ENCODE data around the gene TMEM207. TPM values are rescaled to one million over a fixed set of nuclear protein-coding genes. Genes with fewer than 3 reads are reported as not detected.

Gene TMEM207
- total RNA-seq, 1 donor from 2014 or later: not detected

DNA sequence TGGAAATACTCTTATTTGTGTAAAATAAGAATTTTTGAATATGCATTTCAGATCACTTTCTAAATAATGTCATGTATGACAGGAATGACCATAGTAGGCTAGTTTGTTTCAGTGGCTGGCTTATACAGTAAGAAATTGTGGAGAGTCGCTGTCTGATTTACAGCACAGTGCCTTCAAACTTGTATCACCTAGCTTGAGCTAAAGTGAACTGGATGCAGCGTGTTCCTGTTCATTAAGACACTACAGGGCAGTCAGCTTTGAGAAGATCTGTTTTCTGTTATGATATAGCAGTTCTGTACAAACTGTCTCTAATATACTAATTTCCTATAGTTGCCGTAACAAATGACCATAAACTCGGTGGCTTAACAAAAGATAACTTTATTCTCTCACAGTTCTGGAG is 51.8 kb downstream of the TMEM207 start:
- DNase-seq (ENCODE audit: low spot score): no peak
- intact Hi-C loops (cut with DNase I): no loop called here

- intact Hi-C loops (cut with DNase I): no loop called here
- DNase-seq (ENCODE audit: low spot score): no peak
Observed at GRCh38 chr3:190396001-190396400, 53.7 kb downstream of the TMEM207 start.

DNA sequence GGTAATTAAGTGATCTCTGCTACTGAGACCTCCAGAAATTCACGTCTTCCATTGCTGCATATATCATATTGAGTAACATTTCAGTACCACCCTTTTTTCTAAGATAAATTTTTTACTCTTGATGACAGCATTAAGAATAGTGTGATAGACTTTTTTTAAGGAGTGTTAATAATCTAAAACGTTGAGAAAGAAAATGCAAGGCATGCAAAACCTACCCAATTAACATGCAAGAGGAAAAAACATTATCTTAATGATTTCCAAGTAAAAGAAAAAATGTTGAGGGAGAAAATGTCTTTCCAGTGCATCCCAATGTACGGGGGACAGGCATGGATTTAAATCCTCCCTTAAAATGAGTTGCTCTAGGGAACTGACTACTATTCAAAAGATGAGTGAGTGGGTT is 61.0 kb downstream of the TMEM207 start:
- intact Hi-C loops (cut with DNase I): no loop called here
- DNase-seq (ENCODE audit: low spot score): no peak

- intact Hi-C loops (cut with DNase I): no loop called here
- no peak for DNase-seq (ENCODE audit: low spot score)
Observed at GRCh38 chr3:190387578-190388213, 62.0 kb downstream of the TMEM207 start, which contains the start of gene CLDN16. CLDN16 (plus strand) TSS chr3:190388163; CDS start chr3:190388330, 167 bp downstream.

DNA sequence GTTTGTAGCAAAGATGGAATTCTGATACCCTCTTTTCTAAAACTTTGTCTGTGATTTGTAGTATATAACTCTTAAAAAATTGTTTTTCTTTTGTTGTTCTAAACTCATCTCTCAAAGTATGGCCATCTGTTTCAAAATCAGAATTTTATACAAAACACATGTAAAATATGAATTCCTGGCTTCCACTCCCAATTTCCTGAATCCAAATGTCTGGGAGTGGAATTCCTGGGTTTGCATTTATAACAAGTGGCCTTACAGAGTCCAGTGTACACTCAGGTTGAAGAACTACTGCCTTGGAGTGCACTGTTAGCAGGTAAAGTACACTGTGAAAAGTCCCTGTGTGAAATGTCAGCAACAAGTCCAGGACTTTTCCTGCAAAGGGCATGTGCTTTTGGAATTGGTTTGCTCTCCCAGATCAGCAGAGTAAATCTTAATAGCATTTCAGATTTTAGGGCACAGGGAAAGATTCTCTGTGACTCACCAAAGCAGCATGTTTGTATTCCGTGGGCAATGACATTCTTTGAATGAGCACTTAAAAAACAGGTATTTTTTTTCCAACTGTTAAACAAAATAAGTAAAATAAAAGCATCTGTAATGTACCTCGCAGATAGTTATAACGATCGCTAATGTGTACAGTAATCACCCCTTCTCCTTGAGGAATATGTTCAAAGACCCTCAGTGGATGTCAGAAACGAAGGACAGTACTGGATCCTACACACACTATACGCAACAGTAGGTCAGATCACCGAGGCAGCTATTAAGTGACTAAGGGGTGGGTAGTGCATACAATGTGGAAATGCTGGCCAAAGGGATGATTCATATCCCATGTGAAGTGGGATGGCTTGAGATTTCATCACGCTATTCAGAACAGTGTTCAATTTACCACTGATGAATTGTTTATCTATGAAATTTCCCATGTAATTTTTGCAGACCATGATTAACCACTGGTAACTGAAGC is 63.7 kb downstream of the TMEM207 start:
- no peak for DNase-seq (ENCODE audit: low spot score)
- intact Hi-C loops (cut with DNase I): no loop called here

DNA sequence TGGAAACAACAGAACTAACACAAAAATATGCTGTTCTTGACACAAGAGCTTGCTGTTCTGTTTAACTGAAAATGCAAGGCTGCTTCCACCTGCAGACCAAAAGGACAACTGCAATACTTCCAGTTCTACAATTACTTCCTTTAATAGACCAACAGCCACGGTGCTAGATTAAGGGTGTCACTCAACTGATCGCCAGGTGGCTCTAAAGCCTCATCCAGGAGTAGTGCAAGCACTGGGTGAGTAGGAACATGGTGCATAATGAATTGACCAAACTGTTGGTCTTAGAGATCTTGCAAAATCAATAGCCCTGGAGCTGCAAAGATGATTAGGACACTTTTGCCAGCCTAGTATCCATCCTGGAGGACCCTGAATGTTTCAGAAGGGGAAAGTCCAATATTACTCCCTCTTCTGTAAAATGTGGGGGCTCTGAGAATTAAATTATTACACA is 65.4 kb downstream of the TMEM207 start:
- intact Hi-C loops (cut with DNase I): loop anchor here (5.0 kb wide), 1 partner anchor 57 kb away; no protein-coding TSS in a partner anchor
- DNase-seq (ENCODE audit: low spot score): no peak

DNA sequence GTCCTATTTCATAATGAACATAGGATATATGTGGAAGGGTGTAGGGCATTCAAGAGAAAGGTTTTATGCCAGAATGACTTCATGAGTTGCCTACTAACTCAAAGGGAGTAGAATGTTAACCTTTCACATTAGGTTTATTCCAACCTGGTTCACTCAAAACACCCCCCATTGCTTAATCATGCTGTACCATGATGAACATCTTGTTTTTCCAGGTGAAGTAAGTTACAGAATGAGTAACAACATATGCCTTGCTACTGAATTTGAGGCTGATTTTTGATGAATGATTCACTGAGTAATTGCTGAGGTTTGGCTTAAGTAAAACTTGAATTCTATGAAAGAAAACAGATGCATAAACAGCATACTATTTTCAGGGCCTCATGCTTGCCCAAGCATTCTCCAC is 67.6 kb downstream of the TMEM207 start:
- DNase-seq (ENCODE audit: low spot score): no peak
- intact Hi-C loops (cut with DNase I): loop anchor here (5.0 kb wide), 1 partner anchor 55 kb away; no protein-coding TSS in a partner anchor

DNA sequence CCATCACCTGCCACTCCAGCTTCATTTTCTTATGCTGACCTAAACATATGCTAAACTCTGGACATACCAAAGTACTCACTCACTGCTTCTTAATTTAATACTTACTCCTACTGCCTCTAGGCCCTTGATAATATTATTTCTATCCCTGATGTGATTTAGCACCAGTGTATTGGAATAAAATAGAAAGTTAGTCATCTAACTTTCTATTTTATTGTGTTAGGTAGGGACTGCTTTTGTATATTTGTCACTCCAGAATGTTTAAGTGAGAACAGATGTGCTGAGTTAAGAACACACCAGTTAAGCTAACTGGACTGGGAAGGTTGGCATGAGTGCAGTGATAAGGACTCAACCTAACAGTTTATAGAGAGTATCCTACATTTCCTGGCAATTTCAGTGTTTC is 68.3 kb downstream of the TMEM207 start:
- intact Hi-C loops (cut with DNase I): loop anchor here (5.0 kb wide), 1 partner anchor 54 kb away; no protein-coding TSS in a partner anchor
- DNase-seq (ENCODE audit: low spot score): no peak

- intact Hi-C loops (cut with DNase I): loop anchor here (5.0 kb wide), 1 partner anchor 53 kb away; no protein-coding TSS in a partner anchor
- no peak for DNase-seq (ENCODE audit: low spot score)
Observed at GRCh38 chr3:190380184-190380583, 69.5 kb downstream of the TMEM207 start.

Other genes with a start within 250 kb of the TMEM207 start
- gene CLDN1, start 127.5 kb downstream of the TMEM207 start, total RNA-seq: 0.57 TPM
- gene CLDN16, start 61.7 kb downstream of the TMEM207 start, total RNA-seq: not detected
- gene IL1RAP, start 64.2 kb upstream of the TMEM207 start, total RNA-seq: 20.4 TPM